IPS DF 19.7 (cell line): Measurements from ENCODE around the gene BBS1.

Source experiments
- DNase-seq: peaks from one replicate; pipeline ENCODE4 v3.0.0-alpha.2; 2013; ENCODE audit warnings: low read depth, low spot score

Gene BBS1

GRCh38 chr11:66549696-66550095 is 39.3 kb downstream of the BBS1 start:
- no peak for DNase-seq

DNA sequence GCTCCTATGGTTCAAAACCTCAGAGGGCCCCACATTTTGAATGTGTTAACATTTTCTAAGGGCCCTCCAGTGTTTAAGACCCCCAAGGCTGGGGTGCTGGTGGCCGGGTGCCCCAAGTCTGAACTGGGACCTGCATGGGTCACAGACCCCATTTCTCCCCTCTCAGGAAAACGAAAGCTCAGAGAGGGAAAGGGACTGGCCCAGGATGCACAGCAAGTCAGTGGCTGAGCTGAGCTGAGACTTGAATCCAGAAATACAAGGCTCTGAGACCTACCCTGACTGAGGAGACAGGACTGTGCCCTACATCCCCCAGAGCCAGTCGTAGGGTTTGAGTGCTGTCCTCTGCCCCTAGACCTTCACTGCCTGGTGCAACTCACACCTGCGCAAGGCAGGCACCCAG is 40.5 kb downstream of the BBS1 start:
- DNase-seq = no peak

- DNase-seq = no peak
These were observed 44.2 kb downstream of the BBS1 start for GRCh38 chr11:66554602-66555001.

DNA sequence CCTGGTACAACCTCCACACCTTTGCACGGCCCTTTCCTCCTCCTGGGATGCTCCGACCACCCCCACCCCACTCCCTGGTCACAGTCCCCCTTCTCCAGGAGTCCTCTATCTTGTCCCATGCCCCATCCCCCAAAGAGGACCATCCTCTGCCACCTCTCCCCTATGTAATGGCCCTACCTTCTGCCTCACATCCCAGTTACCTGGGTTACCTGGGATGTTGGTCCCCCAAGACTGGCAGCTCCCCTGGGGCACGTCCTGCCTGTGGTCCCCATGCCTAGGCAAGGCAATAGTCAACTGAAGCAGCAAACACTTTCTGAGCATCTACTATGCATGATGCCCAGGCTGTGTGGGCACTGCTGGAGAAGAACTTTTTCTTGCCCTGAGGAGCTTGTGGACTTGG is 45.0 kb downstream of the BBS1 start:
- no peak for DNase-seq

GRCh38 chr11:66556086-66556485 is 45.7 kb downstream of the BBS1 start:
- DNase-seq = no peak

- no peak for DNase-seq
These were observed 47.4 kb downstream of the BBS1 start for GRCh38 chr11:66557733-66558326.

DNA sequence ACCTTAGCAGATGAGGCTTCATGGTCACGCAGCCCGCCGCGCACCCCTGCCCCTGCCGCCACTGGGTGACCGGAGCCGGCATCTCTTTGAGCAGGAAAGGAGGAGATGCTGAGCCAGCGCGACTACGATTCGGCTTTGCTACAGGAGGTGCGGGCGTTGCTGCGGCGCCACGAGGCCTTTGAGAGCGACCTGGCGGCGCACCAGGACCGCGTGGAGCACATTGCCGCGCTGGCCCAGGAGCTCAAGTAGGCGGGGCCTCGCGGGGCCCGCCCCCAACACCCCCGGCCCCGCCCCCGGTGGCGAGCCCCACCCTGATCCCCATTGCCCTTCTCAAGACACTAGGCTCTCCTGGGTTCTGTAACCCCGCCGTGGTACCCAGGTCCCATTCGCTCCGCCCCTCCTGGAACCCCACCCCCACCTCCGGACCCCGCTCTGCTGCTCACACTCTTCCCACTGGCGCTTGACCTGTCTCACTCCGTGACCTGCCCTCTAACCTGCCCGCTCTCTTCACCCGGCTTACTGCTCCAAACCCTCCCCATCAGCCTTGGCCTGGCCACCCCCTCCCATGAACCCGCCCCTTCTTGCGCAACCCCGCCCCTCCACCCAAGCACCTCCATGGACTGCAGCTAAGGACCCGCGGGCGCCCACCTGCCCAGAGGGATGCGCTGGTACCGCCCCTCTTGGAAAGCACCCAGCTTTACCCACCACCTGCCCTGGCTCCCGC is 48.9 kb downstream of the BBS1 start:
- no peak for DNase-seq

GRCh38 chr11:66559866-66560676 is 49.6 kb downstream of the BBS1 start:
- DNase-seq = no peak

DNA sequence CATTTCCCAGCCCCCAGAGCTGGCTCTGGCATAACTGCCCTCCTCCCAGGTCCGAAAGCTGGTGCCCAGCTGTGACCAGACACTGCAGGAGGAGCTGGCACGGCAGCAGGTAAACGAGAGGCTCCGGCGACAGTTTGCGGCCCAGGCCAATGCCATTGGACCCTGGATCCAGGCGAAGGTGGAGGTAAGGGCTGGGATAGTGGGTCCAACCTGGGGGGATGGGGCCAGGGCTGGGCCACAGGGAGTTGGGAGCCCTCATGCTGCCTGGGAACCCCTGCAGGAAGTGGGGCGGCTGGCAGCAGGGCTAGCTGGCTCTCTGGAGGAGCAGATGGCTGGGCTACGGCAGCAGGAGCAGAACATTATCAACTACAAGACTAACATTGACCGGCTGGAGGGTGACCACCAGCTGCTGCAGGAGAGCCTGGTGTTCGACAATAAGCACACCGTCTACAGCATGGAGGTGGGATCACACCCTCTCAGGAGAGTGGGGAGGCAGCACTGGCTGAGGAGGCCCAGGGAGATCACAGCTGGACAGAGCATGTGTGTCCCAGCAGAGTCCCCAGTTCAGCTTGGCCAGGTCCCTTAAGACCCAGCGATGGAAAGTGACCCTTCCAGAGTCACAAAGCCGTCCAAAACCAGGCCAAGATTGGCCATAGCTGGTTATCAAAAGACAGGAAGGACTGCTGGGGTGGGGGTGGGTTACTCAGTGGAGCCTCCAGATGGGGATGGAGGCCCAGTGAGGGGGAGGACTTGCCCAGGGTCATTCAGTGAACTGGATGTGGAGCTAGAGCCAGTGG is 50.9 kb downstream of the BBS1 start:
- no peak for DNase-seq

GRCh38 chr11:66561975-66562248 is 51.5 kb downstream of the BBS1 start:
- DNase-seq = no peak

DNA sequence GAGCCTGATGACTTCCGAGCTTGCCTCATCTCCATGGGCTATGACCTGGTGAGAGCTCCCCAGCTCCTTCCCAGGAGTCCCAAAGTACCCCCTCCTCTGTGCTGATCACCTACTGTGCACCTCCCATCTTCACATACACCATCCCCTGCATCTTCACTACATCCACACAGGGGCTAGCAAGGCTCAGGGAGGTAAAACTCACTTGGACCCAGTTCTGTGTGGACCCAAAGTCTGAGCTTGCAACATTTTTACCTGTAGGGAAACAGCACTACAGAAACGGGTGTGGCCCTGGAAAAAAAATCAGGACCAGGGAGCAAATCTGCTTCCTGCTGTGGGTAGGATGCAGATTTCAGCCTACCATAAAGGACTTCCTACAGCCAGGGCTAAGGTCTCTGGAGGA is 51.8 kb downstream of the BBS1 start:
- no peak for DNase-seq

- DNase-seq = no peak
These were observed 52.6 kb downstream of the BBS1 start for GRCh38 chr11:66562907-66563583.

DNA sequence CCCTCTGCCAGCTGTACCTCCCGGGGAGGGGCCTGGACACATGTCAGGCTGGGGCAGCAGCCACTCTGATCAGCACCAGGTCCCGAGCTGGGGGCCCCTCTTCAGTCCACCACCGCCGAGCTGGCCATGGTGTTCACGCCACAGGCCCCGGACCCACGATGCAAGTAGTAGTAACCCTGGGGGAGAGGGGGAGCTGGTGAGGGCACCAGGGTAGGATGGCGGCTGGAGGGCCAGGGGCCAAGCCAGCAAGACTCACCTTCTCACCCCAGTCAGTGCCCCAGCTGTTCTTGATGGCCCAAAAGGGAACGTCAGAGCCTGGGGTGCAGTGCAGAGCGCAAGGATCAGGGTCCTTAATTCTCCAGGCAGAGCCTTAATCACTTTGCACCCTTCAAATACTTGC is 53.4 kb downstream of the BBS1 start:
- no peak for DNase-seq

DNA sequence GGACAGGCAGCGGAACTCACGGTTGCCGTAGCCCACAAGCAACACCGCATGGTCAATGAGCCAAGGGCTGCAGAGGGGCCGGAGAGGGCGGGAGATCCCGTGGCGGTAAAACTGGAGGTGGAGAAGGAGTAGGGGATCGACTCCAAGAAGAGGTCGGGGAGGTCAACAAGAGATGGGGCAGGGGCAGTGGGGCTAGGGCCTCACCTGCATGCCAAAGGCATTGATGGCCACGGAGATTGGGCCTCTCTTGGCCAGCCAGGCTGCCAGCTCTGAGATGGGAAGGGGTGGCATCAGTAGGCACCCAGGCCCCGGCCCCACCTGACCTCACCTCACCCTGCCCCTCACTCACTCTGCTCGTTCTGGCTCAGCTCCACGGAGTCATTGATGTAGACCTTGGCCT is 54.1 kb downstream of the BBS1 start:
- no peak for DNase-seq

- no peak for DNase-seq
These were observed 54.5 kb downstream of the BBS1 start for GRCh38 chr11:66564984-66565383.

GRCh38 chr11:66566221-66566620 is 55.8 kb downstream of the BBS1 start:
- DNase-seq = no peak

GRCh38 chr11:66567787-66568123 is 57.3 kb downstream of the BBS1 start:
- no peak for DNase-seq

DNA sequence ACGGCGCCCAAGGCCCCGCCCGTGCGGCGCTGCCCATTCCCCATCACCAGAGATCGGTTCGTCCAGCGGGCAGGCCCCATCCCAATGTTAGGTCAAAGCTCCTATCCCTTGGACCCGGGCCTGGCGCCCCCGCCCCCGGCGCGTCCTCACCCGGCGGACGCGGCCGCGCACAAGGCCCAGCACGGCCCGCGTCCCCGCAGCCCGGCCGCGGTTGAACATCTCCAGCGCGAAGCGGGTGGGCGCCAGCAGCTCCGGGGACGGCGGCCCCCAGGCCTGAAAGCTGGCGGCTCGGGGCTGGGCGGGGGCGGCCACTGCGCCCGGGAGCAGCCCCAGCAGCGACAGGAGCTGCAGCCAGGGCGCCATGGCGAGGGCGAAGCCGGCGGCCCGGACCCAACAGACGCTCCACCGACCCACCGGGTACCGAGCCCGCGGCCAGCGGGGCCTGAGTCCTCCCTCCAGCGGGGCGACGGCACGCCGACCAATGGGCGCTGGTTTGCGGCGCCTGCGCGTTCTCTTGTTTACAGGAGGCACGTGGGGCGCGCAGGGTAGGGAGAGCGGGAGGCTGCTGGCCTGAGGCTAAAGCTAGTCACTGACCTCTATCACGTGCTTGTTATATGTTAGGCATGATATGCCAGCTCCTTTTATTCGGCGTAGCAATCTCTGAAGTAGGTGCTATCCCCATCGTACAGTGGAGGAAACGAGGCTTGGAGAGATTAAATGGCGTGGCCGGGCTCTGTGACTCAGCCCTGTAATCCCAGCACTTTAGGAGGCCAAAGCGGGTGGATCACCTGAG is 57.9 kb downstream of the BBS1 start, which contains the start of gene CTSF:
CTSF (minus strand) TSS at position 483 of the 793 bp plus-strand sequence; CDS start at position 363, 120 bp downstream.
- DNase-seq = no peak

DNA sequence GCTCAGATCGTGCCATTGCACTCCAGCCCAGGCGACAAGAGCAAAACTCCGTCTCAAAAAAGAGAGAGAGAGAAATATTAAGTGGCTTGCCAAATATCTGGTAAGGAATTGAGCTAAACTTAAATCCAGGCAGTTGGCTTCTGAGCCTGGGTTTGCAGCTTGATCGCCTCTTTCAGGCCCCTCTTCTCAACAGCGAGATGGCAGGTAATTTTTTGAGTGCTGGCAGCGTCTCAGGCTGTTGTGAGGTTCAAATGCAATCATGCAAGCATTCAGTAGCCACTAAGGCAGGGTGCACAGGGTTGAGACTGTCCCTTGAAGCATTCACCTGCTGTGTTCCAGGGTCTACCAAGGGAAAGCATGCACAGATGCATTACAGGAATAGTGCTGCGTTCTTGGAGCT is 58.6 kb downstream of the BBS1 start:
- no peak for DNase-seq

DNA sequence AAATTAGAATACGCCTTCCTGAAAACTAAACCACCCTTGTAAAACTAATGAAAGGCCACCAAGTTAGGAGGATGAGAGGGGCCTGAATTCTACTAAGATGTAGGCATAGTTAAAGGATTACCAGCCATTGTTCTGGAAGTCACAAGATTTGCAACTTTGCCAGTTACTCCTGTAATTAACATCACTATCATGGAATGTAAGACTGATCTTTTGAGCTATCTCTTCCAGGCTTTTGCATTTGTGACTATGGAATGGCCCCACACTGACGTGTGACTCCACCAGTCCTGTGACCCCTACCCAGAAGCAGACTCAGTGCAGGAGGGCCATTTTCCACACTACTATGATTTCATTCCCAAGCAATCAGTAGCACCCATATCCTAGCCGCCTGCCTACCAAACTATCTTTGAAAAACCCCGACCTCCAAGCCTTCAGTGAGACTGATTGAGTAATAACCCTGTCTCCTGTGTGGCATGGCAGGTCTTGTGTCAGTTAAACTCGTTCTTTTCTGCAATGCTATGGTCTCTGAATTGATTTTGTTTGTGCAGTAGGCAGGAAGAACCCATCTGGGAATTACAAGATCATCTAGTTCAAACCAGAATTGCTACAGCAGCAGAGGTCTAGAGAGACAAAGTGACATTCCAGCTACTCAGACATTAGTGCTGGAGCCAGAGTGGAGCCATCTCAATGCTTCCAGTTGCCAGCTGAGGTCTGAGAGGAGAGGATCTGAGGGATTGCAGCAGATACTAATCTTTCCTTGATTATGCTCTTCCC is 59.8 kb downstream of the BBS1 start:
- DNase-seq = no peak
